DMS114 treated with DMSO at 0.1 percent for 48 hours (cell line): ENCODE results near the gene SPATA33.
A peak's percentile ranks its signal among the peaks of the same experiment; 100 is the strongest.
"Not testable (repeated sequence)": the region's sequence is repeated elsewhere in the genome, so short reads cannot be mapped to it uniquely, and the experiment has no call there.

Experiments used
- DNase-seq: peaks from one replicate; lab custom pipeline; 2025; ENCODE audit not compliant: unreplicated experiment; lab: John Stamatoyannopoulos, UW

Gene SPATA33

GRCh38 chr16:89658221-89658879 is 714 bp downstream of the SPATA33 start:
- DNase-seq = no peak

GRCh38 chr16:89660146-89660545 is 2.5 kb downstream of the SPATA33 start:
- DNase-seq = no peak

GRCh38 chr16:89661215-89661614 is 3.6 kb downstream of the SPATA33 start:
- no peak for DNase-seq

GRCh38 chr16:89664238-89664637 is 6.6 kb downstream of the SPATA33 start:
- not testable (repeated sequence) for DNase-seq

GRCh38 chr16:89667000-89667399 is 9.4 kb downstream of the SPATA33 start:
- DNase-seq = peak; percentile 62

GRCh38 chr16:89667633-89668032 is 10.0 kb downstream of the SPATA33 start:
- DNase-seq = no peak

- no peak for DNase-seq
Observed at GRCh38 chr16:89668790-89669158, 11.1 kb downstream of the SPATA33 start.

GRCh38 chr16:89669755-89670154 is 12.1 kb downstream of the SPATA33 start:
- DNase-seq = no peak

GRCh38 chr16:89670496-89671431 is 13.1 kb downstream of the SPATA33 start:
- no peak for DNase-seq

GRCh38 chr16:89671565-89671964 is 13.9 kb downstream of the SPATA33 start:
- not testable (repeated sequence) for DNase-seq

GRCh38 chr16:89672177-89672941 is 14.7 kb downstream of the SPATA33 start:
- DNase-seq = no peak

- no peak for DNase-seq
Observed at GRCh38 chr16:89678258-89678657, 20.6 kb downstream of the SPATA33 start.

GRCh38 chr16:89685916-89686315 is 28.3 kb downstream of the SPATA33 start:
- DNase-seq = no peak

- DNase-seq = peak; percentile 76
Observed at GRCh38 chr16:89686520-89687091, 29.0 kb downstream of the SPATA33 start, which contains the start of gene CDK10. CDK10 (plus strand) TSS chr16:89686689; CDS start chr16:89686711, 22 bp downstream.

- DNase-seq = no peak
Observed at GRCh38 chr16:89687092-89687940, 29.7 kb downstream of the SPATA33 start.

GRCh38 chr16:89688395-89688794 is 30.8 kb downstream of the SPATA33 start:
- DNase-seq = no peak

GRCh38 chr16:89689142-89689541 is 31.5 kb downstream of the SPATA33 start:
- DNase-seq = no peak

GRCh38 chr16:89689621-89690020 is 32.0 kb downstream of the SPATA33 start:
- not testable (repeated sequence) for DNase-seq

- no peak for DNase-seq
Observed at GRCh38 chr16:89690392-89690901, 32.8 kb downstream of the SPATA33 start.
